K562 (cell line): ENCODE results near the gene PGGHG. TPM values are rescaled to one million over a fixed set of nuclear protein-coding genes. Genes with fewer than 3 reads are reported as not detected.

Source experiments
- CREM ChIP-seq: IDR thresholded peaks from 2 replicates; pipeline ENCODE4 v1.6.1; 2014; ENCODE audit warnings: antibody characterized with exemption, low read depth
- CXXC5 ChIP-seq: fragments of 250-450 bp; sonication (Bioruptor Pico); IDR thresholded peaks from 2 replicates; pipeline ENCODE4 v1.8.0; 2022; ENCODE audit warnings: inconsistent platforms, mild to moderate bottlenecking, moderate library complexity
- DDX20 ChIP-seq: fragments of 450-650 bp; IDR thresholded peaks from 2 replicates; pipeline ENCODE4 v1.6.1; 2016; ENCODE audit warnings: missing genetic modification characterization, low read depth, mild to moderate bottlenecking, missing compliant biosample characterization, moderate library complexity
- HDAC3 ChIP-seq: fragments of 450-650 bp; IDR thresholded peaks from 2 replicates; pipeline ENCODE4 v1.6.1; 2018; ENCODE audit warnings: borderline replicate concordance, mild to moderate bottlenecking, moderate library complexity; ENCODE audit not compliant: partially characterized antibody
- HINFP ChIP-seq: fragments of 450-650 bp; conservative IDR thresholded peaks from 2 replicates; pipeline ENCODE4 v1.6.1; 2016; ENCODE audit warnings: missing genetic modification characterization, low read depth, mild to moderate bottlenecking, control low read depth, missing compliant biosample characterization
- HNRNPH1 ChIP-seq: fragments of 200-400 bp; formaldehyde crosslinking; optimal IDR thresholded peaks from 2 replicates; pipeline ENCODE3; 2017; ENCODE audit warnings: low read depth, mild to moderate bottlenecking, low read length, moderate library complexity
- IRF2 ChIP-seq: sonication (generic); formaldehyde crosslinking; IDR thresholded peaks from 2 replicates; pipeline ENCODE4 v1.8.1; 2022; ENCODE audit warnings: mild to moderate bottlenecking, missing genetic modification reagents
- L3MBTL2 ChIP-seq: fragments of 450-650 bp; IDR thresholded peaks from 2 replicates; pipeline ENCODE4 v1.6.1; 2016; ENCODE audit warnings: mild to moderate bottlenecking, moderate library complexity
- NONO ChIP-seq, 2 experiments: fragments of 200-400 bp in 1 of 2; fragments of 450-650 bp in 1 of 2; formaldehyde crosslinking in 1 of 2; IDR thresholded peaks; 2 replicates each; pipeline ENCODE4 v1.6.1; 2017; ENCODE audit warnings: low read depth in 2 of 2, mild to moderate bottlenecking in 2 of 2, moderate library complexity in 2 of 2, low read length in 1 of 2
- NR2C1 ChIP-seq, 2 experiments: fragments of 450-650 bp; IDR thresholded peaks; 2 replicates each; pipeline ENCODE4 v1.6.1; 2017; ENCODE audit warnings: mild to moderate bottlenecking in 2 of 2, antibody characterized with exemption in 1 of 2, inconsistent platforms in 1 of 2, missing compliant biosample characterization in 1 of 2, missing genetic modification characterization in 1 of 2
- PHF20 ChIP-seq: fragments of 450-650 bp; IDR thresholded peaks from 2 replicates; pipeline ENCODE4 v1.6.1; 2018; ENCODE audit not compliant: partially characterized antibody
- SREBF2 ChIP-seq: sonication (generic); formaldehyde crosslinking; IDR thresholded peaks from 2 replicates; pipeline ENCODE4 v1.4.0; 2020; ENCODE audit warnings: mild to moderate bottlenecking, missing genetic modification reagents
- SRSF1 ChIP-seq: fragments of 200-400 bp; formaldehyde crosslinking; IDR thresholded peaks from 2 replicates; pipeline ENCODE4 v1.6.1; 2017; ENCODE audit warnings: mild to moderate bottlenecking, low read depth, low read length, moderate library complexity
- STAT5B ChIP-seq: fragments of 250-450 bp; sonication (Bioruptor Pico); IDR thresholded peaks from 2 replicates; pipeline ENCODE4 v1.8.0; 2021; ENCODE audit warnings: mild to moderate bottlenecking, inconsistent platforms
- TAF9B ChIP-seq: fragments of 450-650 bp; IDR thresholded peaks from 2 replicates; pipeline ENCODE4 v1.6.1; 2018; ENCODE audit warnings: mild to moderate bottlenecking; ENCODE audit not compliant: partially characterized antibody
- ZNF23 ChIP-seq: fragments of 250-450 bp; sonication (Bioruptor Pico); IDR thresholded peaks from 2 replicates; pipeline ENCODE4 v1.4.0; 2020; ENCODE audit warnings: mild to moderate bottlenecking
- ZNF431 ChIP-seq: sonication (generic); formaldehyde crosslinking; IDR thresholded peaks from 2 replicates; pipeline ENCODE4 v1.8.0; 2022; ENCODE audit warnings: mild to moderate bottlenecking, missing genetic modification reagents
- ZNF589 ChIP-seq: fragments of 200-800 bp; sonication (Bioruptor generic); IDR thresholded peaks from 2 replicates; pipeline ENCODE4 v1.6.1; 2016; ENCODE audit warnings: low read depth, missing genetic modification characterization, missing compliant biosample characterization
- ZNF707 ChIP-seq: fragments of 250-450 bp; sonication (Bioruptor Pico); conservative IDR thresholded peaks from 2 replicates; pipeline ENCODE4 v1.8.0; 2022; ENCODE audit warnings: inconsistent platforms, mild to moderate bottlenecking, moderate library complexity
- polyA plus RNA-seq, 8 experiments: library from polyadenylated mRNA; depleted of rRNA in 4 of 8; stranded (reverse) in 5 of 8; unstranded in 3 of 8; fragments of >200 nt; fragmentation: Nextera tagmentation in 2 of 8; fragmentation: Illumina TruSeq in 1 of 8; extraction: Ambion mirVana in 2 of 8; extraction: Trizol in 1 of 8; gene quantifications; 2 replicates each; pipeline versions ENCODE4 v1.2.1 to v1.2.3, GENCODE V29; 2011 to 2014; ENCODE audit warnings: inconsistent platforms in 1 of 8, missing spikeins in 1 of 8
- total RNA-seq, 7 experiments: library from RNA; depleted of rRNA in 6 of 7; stranded (reverse); fragments of >200 nt in 6 of 7; fragmentation: Illumina TruSeq in 2 of 7; extraction: Trizol in 2 of 7; gene quantifications; 2 replicates each; pipeline versions ENCODE4 v1.2.1 to v1.2.3, GENCODE V29; 2011 to 2021; ENCODE audit warnings: low replicate concordance in 1 of 7
- TF ChIP-seq, protein P1 (sequence below): sonication (generic); formaldehyde crosslinking; IDR thresholded peaks from 2 replicates; pipeline ENCODE4 v1.8.1; 2023; ENCODE audit warnings: missing genetic modification reagents, mild to moderate bottlenecking, borderline replicate concordance
- TF ChIP-seq, protein P2 (sequence below): sonication (generic); formaldehyde crosslinking; IDR thresholded peaks from 2 replicates; pipeline ENCODE4 v1.8.1; 2022; ENCODE audit warnings: missing genetic modification reagents

PGGHG gene
- total and polyA plus RNA-seq, 9 of the 15 experiments (the other 6 are each of a cell fraction or from before 2014, with no cell fraction given) = 0.38 to 85.1 (median 18.1) TPM

- TF ChIP-seq, protein P1, sequence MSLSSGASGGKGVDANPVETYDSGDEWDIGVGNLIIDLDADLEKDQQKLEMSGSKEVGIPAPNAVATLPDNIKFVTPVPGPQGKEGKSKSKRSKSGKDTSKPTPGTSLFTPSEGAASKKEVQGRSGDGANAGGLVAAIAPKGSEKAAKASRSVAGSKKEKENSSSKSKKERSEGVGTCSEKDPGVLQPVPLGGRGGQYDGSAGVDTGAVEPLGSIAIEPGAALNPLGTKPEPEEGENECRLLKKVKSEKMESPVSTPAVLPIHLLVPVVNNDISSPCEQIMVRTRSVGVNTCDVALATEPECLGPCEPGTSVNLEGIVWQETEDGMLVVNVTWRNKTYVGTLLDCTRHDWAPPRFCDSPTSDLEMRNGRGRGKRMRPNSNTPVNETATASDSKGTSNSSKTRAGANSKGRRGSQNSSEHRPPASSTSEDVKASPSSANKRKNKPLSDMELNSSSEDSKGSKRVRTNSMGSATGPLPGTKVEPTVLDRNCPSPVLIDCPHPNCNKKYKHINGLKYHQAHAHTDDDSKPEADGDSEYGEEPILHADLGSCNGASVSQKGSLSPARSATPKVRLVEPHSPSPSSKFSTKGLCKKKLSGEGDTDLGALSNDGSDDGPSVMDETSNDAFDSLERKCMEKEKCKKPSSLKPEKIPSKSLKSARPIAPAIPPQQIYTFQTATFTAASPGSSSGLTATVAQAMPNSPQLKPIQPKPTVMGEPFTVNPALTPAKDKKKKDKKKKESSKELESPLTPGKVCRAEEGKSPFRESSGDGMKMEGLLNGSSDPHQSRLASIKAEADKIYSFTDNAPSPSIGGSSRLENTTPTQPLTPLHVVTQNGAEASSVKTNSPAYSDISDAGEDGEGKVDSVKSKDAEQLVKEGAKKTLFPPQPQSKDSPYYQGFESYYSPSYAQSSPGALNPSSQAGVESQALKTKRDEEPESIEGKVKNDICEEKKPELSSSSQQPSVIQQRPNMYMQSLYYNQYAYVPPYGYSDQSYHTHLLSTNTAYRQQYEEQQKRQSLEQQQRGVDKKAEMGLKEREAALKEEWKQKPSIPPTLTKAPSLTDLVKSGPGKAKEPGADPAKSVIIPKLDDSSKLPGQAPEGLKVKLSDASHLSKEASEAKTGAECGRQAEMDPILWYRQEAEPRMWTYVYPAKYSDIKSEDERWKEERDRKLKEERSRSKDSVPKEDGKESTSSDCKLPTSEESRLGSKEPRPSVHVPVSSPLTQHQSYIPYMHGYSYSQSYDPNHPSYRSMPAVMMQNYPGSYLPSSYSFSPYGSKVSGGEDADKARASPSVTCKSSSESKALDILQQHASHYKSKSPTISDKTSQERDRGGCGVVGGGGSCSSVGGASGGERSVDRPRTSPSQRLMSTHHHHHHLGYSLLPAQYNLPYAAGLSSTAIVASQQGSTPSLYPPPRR (CRISPR knock-in tag) = no peak
- TF ChIP-seq L3MBTL2 = peak; percentile 86
- no peak for TF ChIP-seq HINFP (tag)
- no peak for TF ChIP-seq IRF2 (CRISPR knock-in tag)
- TF ChIP-seq HNRNPH1 = no peak
- TF ChIP-seq ZNF707 (CRISPR knock-in tag) = no peak
- no peak for TF ChIP-seq CREM
- TF ChIP-seq ZNF589 (CRISPR knock-in tag) = no peak
- TF ChIP-seq HDAC3 = no peak
- no peak for TF ChIP-seq TAF9B
- TF ChIP-seq PHF20 = no peak
- TF ChIP-seq, protein P2, sequence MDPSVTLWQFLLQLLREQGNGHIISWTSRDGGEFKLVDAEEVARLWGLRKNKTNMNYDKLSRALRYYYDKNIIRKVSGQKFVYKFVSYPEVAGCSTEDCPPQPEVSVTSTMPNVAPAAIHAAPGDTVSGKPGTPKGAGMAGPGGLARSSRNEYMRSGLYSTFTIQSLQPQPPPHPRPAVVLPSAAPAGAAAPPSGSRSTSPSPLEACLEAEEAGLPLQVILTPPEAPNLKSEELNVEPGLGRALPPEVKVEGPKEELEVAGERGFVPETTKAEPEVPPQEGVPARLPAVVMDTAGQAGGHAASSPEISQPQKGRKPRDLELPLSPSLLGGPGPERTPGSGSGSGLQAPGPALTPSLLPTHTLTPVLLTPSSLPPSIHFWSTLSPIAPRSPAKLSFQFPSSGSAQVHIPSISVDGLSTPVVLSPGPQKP = no peak
- no peak for TF ChIP-seq SRSF1
- no peak for TF ChIP-seq SREBF2 (CRISPR knock-in tag)
- no peak for TF ChIP-seq ZNF23 (CRISPR knock-in tag)
- TF ChIP-seq NR2C1 (IDR thresholded peaks at IDR 0.05) = no peak
- no peak for TF ChIP-seq NR2C1 (tag; IDR thresholded peaks at IDR 0.05)
- TF ChIP-seq CXXC5 (CRISPR knock-in tag) = peak; percentile 13; the same call in 1 of the 2 replicates
- TF ChIP-seq DDX20 (tag) = no peak
- TF ChIP-seq NONO (IDR thresholded peaks at IDR 0.05; ENCODE audit: low read depth in 2 of 2, low read length in 1 of 2) = no peak
- TF ChIP-seq STAT5B = no peak
- TF ChIP-seq ZNF431 (CRISPR knock-in tag) = peak; percentile 65; the same call in 1 of the 2 replicates
Observed at GRCh38 chr11:287821-288477, 977 bp upstream of the PGGHG start (continued).
